ENCODE results near the gene PMM2. TPM values are rescaled to one million over a fixed set of nuclear protein-coding genes. Genes with fewer than 3 reads are reported as not detected.

The PMM2 gene
- total and polyA plus RNA-seq, 2 experiments from 2014 or later = 38.2 to 60.4 TPM

DNA sequence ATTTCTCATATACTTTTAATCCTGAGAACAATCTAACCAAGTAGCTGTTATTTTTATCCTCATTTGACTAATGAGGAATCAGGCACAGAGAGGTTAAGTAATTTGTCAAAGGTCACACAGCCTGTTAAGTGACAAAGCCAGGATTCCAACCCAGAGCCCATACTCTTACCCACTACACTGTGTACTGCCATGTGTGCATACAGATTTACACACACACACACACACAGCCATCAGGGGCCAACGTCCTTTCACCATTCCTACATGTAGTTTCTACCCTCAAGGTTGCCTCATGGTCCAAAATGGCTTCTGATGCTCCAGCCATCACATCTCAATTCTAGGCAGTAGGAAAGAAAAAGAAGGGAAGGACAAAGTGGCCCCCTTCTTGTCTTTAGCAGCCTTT, 22.3 kb upstream of the PMM2 start:
- Histone ChIP-seq H2AFZ (no peak overlapping the region), H3K4me1 (ENCODE audit: insufficient read depth) (no peaks in the 10 kb centered on the region), H3K4me3 (no peak overlapping the region), H3K27me3 (ENCODE audit: insufficient read depth) (no peaks in the 10 kb centered on the region), H3K36me3 (ENCODE audit: insufficient read depth) (no peaks in the 10 kb centered on the region), H3K9me2 (ENCODE audit: insufficient read depth) (no peaks in the 10 kb centered on the region), H4K20me1 (replicated peaks; ENCODE audit: insufficient read depth) (no peaks in the 10 kb centered on the region), H3K27ac (ENCODE audit: low read depth) (no peak overlapping the region), H3K79me2 (replicated peaks; ENCODE audit: insufficient read depth) (no peaks in the 10 kb centered on the region), H3F3A (replicated peaks; ENCODE audit: low read depth) (no peaks in the 10 kb centered on the region), H3K4me2 (no peak overlapping the region)
- no peak for DNase-seq (ENCODE audit: low spot score)
- TF ChIP-seq NANOG (IDR thresholded peaks at IDR 0.05; ENCODE audit: borderline replicate concordance) (no peak), ZNF331 (CRISPR knock-in tag; IDR thresholded peaks at IDR 0.05; ENCODE audit: low read depth) (no peak), ZNF114 (CRISPR knock-in tag; IDR thresholded peaks at IDR 0.05) (no peak), EZH2phosphoT487 (IDR thresholded peaks at IDR 0.05; ENCODE audit: unreplicated experiment) (no peak), REST (IDR thresholded peaks at IDR 0.05; ENCODE audit: unreplicated experiment) (no peak), STAT1 (IDR thresholded peaks at IDR 0.05; ENCODE audit: unreplicated experiment) (no peak), JUNB (IDR thresholded peaks at IDR 0.05; ENCODE audit: unreplicated experiment) (no peak), CREB1 (CRISPR knock-in tag; IDR thresholded peaks at IDR 0.05; ENCODE audit: low read depth) (no peak), ETS1 (IDR thresholded peaks at IDR 0.05) (no peak), POLR2AphosphoS5 (IDR thresholded peaks at IDR 0.05; ENCODE audit: low read depth) (no peak), ZNF462 (CRISPR knock-in tag; IDR thresholded peaks at IDR 0.05) (no peak), EZH2 (IDR thresholded peaks at IDR 0.05; ENCODE audit: low read depth, unreplicated experiment) (no peak)
- TF ChIP-seq, protein P1, sequence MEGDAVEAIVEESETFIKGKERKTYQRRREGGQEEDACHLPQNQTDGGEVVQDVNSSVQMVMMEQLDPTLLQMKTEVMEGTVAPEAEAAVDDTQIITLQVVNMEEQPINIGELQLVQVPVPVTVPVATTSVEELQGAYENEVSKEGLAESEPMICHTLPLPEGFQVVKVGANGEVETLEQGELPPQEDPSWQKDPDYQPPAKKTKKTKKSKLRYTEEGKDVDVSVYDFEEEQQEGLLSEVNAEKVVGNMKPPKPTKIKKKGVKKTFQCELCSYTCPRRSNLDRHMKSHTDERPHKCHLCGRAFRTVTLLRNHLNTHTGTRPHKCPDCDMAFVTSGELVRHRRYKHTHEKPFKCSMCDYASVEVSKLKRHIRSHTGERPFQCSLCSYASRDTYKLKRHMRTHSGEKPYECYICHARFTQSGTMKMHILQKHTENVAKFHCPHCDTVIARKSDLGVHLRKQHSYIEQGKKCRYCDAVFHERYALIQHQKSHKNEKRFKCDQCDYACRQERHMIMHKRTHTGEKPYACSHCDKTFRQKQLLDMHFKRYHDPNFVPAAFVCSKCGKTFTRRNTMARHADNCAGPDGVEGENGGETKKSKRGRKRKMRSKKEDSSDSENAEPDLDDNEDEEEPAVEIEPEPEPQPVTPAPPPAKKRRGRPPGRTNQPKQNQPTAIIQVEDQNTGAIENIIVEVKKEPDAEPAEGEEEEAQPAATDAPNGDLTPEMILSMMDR (conservative IDR thresholded peaks at IDR 0.05; ENCODE audit: low read depth in 2 of 2) = no peak
- Mint-ChIP-seq H3K27ac (no peak overlapping the region), H3K27me3 (ENCODE audit: insufficient read depth, low read depth, poor library complexity) (peaks cover 3% of the 10 kb centered on the region), H3K36me3 (ENCODE audit: low read depth) (peaks cover 6% of the 10 kb centered on the region; the same call in 2 of the 3 replicates), H3K9me3 (no peaks in the 10 kb centered on the region), H3K4me1 (no peaks in the 10 kb centered on the region), H3K4me3 (no peak overlapping the region)
- no peak for ATAC-seq
